Sigmoid colon (tissue), 7 donors: ENCODE data around the gene RAB37. TPM values are rescaled to one million over a fixed set of nuclear protein-coding genes. Genes with fewer than 3 reads are reported as not detected.

ENCODE experiments used
- DNase-seq: peaks from one replicate; pipeline ENCODE4 v3.0.0-alpha.2; 2019
- H3K27ac ChIP-seq, 4 donors: fragments of 200-600 bp; sonication (generic); one replicate each; pipeline ENCODE4 v1.5.1; 2016 to 2019; ENCODE audit warnings: mild to moderate bottlenecking in 1 of 4
- H3K27me3 ChIP-seq, 3 donors: fragments of 200-600 bp; sonication (generic); one replicate each; pipeline ENCODE4 v1.5.1; 2019; ENCODE audit warnings: mild to moderate bottlenecking in 1 of 3
- H3K36me3 ChIP-seq, 4 donors: fragments of 200-600 bp; sonication (generic); one replicate each; pipeline ENCODE4 v1.5.1; 2016 to 2019
- H3K4me1 ChIP-seq, 4 donors: fragments of 200-600 bp; sonication (generic); one replicate each; pipeline ENCODE4 v1.5.1; 2017 to 2019
- H3K4me3 ChIP-seq, 4 donors: fragments of 200-600 bp; sonication (generic); one replicate each; pipeline ENCODE4 v1.5.1; 2017 to 2019; ENCODE audit warnings: mild to moderate bottlenecking in 2 of 4, moderate library complexity in 1 of 4
- H3K9me3 ChIP-seq, 4 donors: fragments of 200-600 bp in 3 of 4; sonication (generic) in 3 of 4; one replicate each; pipeline versions ENCODE4 v1.5.1 to v1.6.1; 2013 to 2019
- CTCF ChIP-seq, 4 experiments: fragments of 450-650 bp in 3 of 4; fragments of 200-600 bp in 1 of 4; IDR thresholded peaks; one replicate each; pipeline ENCODE4 v1.5.1; 2016 to 2019; ENCODE audit warnings: antibody characterized with exemption in 4 of 4, mild to moderate bottlenecking in 3 of 4, moderate library complexity in 2 of 4
- EP300 ChIP-seq, 4 donors: sonication (generic); formaldehyde crosslinking; IDR thresholded peaks; one replicate each; pipeline ENCODE4 v1.6.1; 2017; ENCODE audit warnings: antibody characterized with exemption in 4 of 4
- POLR2A ChIP-seq, 2 donors: fragments of 450-650 bp; IDR thresholded peaks; one replicate each; pipeline ENCODE4 v1.6.1; 2016; ENCODE audit warnings: antibody characterized with exemption in 2 of 2, mild to moderate bottlenecking in 2 of 2, moderate library complexity in 2 of 2
- POLR2AphosphoS5 ChIP-seq, 4 donors: sonication (generic); formaldehyde crosslinking; IDR thresholded peaks; one replicate each; pipeline ENCODE4 v1.6.1; 2017; ENCODE audit warnings: antibody characterized with exemption in 4 of 4
- WGBS, 2 donors: extraction: QIAGEN DNeasy Blood & Tissue Kit; methylation state at CpG; one replicate each; pipeline ENCODE4 v1.1.7; 2013; 5-methylcytosine and 5-hydroxymethylcytosine counted together
- intact Hi-C: fragments of 100-400 bp; cut with DNase I; formaldehyde crosslinking; loops from one replicate; pipeline ENCODE4 v1.15.1; 2023
- polyA plus RNA-seq, 3 donors: library from polyadenylated mRNA; stranded (reverse); fragments of 200-250 nt; gene quantifications; one replicate each; pipeline ENCODE4 v1.2.3, GENCODE V29; 2013
- total RNA-seq, 4 donors: library from RNA; depleted of rRNA; stranded (reverse); fragments of >200 nt; gene quantifications; one replicate each; pipeline ENCODE4 v1.1.0, GENCODE V29; 2016
- donor health status: healthy with polysubstance abuse.
- donor health status: Bipolar disorder and iron deficiency.
- donor health status: healthy.

RAB37 gene
- total and polyA plus RNA-seq, 7 donors, result 0.54 to 28.8 (median 4.1) TPM

GRCh38 chr17:74795327-74796020 is 58.4 kb downstream of the RAB37 start:
- no peak overlapping the region for H3K4me3 ChIP-seq
- peaks cover 0 to 87% (median 27%) of the 10 kb centered on the region in 4 donors for H3K36me3 ChIP-seq
- H3K27me3 ChIP-seq, result no peaks in the 10 kb centered on the region
- H3K4me1 ChIP-seq, result peaks cover 0 to 6% (median 0%) of the 10 kb centered on the region in 4 donors
- intact Hi-C loops, result no loop called here
- no peak for DNase-seq
- no peak for TF ChIP-seq CTCF (IDR thresholded peaks at IDR 0.05)
- no peak for TF ChIP-seq POLR2A (IDR thresholded peaks at IDR 0.05)
- no peak for TF ChIP-seq EP300 (IDR thresholded peaks at IDR 0.05)
- no peak for TF ChIP-seq POLR2AphosphoS5 (IDR thresholded peaks at IDR 0.05)
- no peak overlapping the region for H3K27ac ChIP-seq
- WGBS, 2 donors, result 94 to 95% methylated on average over 18 of the region's 18 CpGs
- H3K9me3 ChIP-seq, result no peaks in the 10 kb centered on the region

GRCh38 chr17:74796211-74796610 is 59.2 kb downstream of the RAB37 start:
- 91 to 93% methylated on average over 4 of the region's 4 CpGs for WGBS, 2 donors
- H3K36me3 ChIP-seq, result peaks cover 0 to 88% (median 24%) of the 10 kb centered on the region in 4 donors
- TF ChIP-seq POLR2A (IDR thresholded peaks at IDR 0.05), result no peak
- no peak for TF ChIP-seq POLR2AphosphoS5 (IDR thresholded peaks at IDR 0.05)
- no peak for TF ChIP-seq CTCF (IDR thresholded peaks at IDR 0.05)
- no peak for TF ChIP-seq EP300 (IDR thresholded peaks at IDR 0.05)

GRCh38 chr17:74796866-74797265 is 59.8 kb downstream of the RAB37 start:
- TF ChIP-seq EP300 (IDR thresholded peaks at IDR 0.05), result no peak
- TF ChIP-seq POLR2A (IDR thresholded peaks at IDR 0.05), result no peak
- no peak for TF ChIP-seq CTCF (IDR thresholded peaks at IDR 0.05)
- no peak for TF ChIP-seq POLR2AphosphoS5 (IDR thresholded peaks at IDR 0.05)
- H3K4me1 ChIP-seq, result no peaks in the 10 kb centered on the region
- H3K36me3 ChIP-seq, result peaks cover 0 to 90% (median 24%) of the 10 kb centered on the region in 4 donors
- WGBS, 2 donors, result 92 to 93% methylated on average over 6 of the region's 6 CpGs
- no peak for DNase-seq
- no peak overlapping the region for H3K27ac ChIP-seq
- no peaks in the 10 kb centered on the region for H3K9me3 ChIP-seq
- no peak overlapping the region for H3K4me3 ChIP-seq
- intact Hi-C loops, result no loop called here
- H3K27me3 ChIP-seq, result no peaks in the 10 kb centered on the region

More at GRCh38 chr17:74796211-74796610, 59.2 kb downstream of the RAB37 start:
- H3K27ac ChIP-seq, result no peak overlapping the region
- no peaks in the 10 kb centered on the region for H3K27me3 ChIP-seq
- DNase-seq, result no peak
- H3K4me1 ChIP-seq, result peaks cover 0 to 2% (median 0%) of the 10 kb centered on the region in 4 donors
- H3K9me3 ChIP-seq, result no peaks in the 10 kb centered on the region
- intact Hi-C loops, result no loop called here
- no peak overlapping the region for H3K4me3 ChIP-seq

Other genes starting within 250 kb of the RAB37 start
- gene CD300LB, start 205.8 kb upstream of the RAB37 start, total RNA-seq, result 1 to 10 TPM in 1 of 4 donors, under 1 TPM in 2, not detected in 1; 0.33 to 1.1 (median 0.55) TPM
- gene CD300LB, start 205.8 kb upstream of the RAB37 start, polyA plus RNA-seq, result under 1 TPM; 0.38 to 0.60 (median 0.46) TPM
- 1 to 10 TPM in 1 of 4 donors, under 1 TPM in 2, not detected in 1; 0.36 to 3.3 (median 0.83) TPM for gene CD300C, start 191.1 kb upstream of the RAB37 start, total RNA-seq
- 1 to 10 TPM in 2 of 3 donors, not detected in 1; 1.1 to 1.2 TPM for gene CD300C, start 191.1 kb upstream of the RAB37 start, polyA plus RNA-seq
- not detected for gene CD300H, start 169.7 kb upstream of the RAB37 start, total RNA-seq
- under 1 TPM in 1 of 3 donors, not detected in 2; 0.20 TPM for gene CD300H, start 169.7 kb upstream of the RAB37 start, polyA plus RNA-seq
- gene CD300LD, start 145.0 kb upstream of the RAB37 start, total RNA-seq, result not detected
- gene CD300LD, start 145.0 kb upstream of the RAB37 start, polyA plus RNA-seq, result not detected
- gene CD300E, start 113.5 kb upstream of the RAB37 start, total RNA-seq, result 1 to 10 TPM in 1 of 4 donors, under 1 TPM in 3; 0.28 to 2.4 (median 0.69) TPM
- gene CD300E, start 113.5 kb upstream of the RAB37 start, polyA plus RNA-seq, result under 1 TPM in 2 of 3 donors, not detected in 1; under 0.01 to 0.92 TPM
- under 1 TPM in 1 of 4 donors, not detected in 3; 0.27 TPM for gene CD300LF, start 24.3 kb upstream of the RAB37 start, total RNA-seq
- 1 to 10 TPM; 1.8 to 8.3 (median 4.8) TPM for gene CD300LF, start 24.3 kb upstream of the RAB37 start, polyA plus RNA-seq
- gene NHERF1, start 11.4 kb downstream of the RAB37 start, total RNA-seq, result 10 to 100 TPM in 1 of 4 donors, 1 to 10 TPM in 3; 6.6 to 12.5 (median 7.3) TPM
- 100 to 1,000 TPM; 122 to 420 (median 194) TPM for gene NHERF1, start 11.4 kb downstream of the RAB37 start, polyA plus RNA-seq
- gene NAT9, start 39.1 kb downstream of the RAB37 start, total RNA-seq, result 10 to 100 TPM; 14.3 to 29.9 (median 21.7) TPM
- gene NAT9, start 39.1 kb downstream of the RAB37 start, polyA plus RNA-seq, result 10 to 100 TPM; 11.3 to 36.4 (median 14.4) TPM
- gene GRIN2C, start 122.6 kb downstream of the RAB37 start, total RNA-seq, result under 1 TPM in 1 of 4 donors, not detected in 3; 0.49 TPM
- under 1 TPM in 1 of 3 donors, not detected in 2; 0.22 TPM for gene GRIN2C, start 122.6 kb downstream of the RAB37 start, polyA plus RNA-seq
- 1 to 10 TPM; 3.0 to 8.6 (median 7.1) TPM for gene FDXR, start 135.7 kb downstream of the RAB37 start, total RNA-seq
- gene FDXR, start 135.7 kb downstream of the RAB37 start, polyA plus RNA-seq, result 10 to 100 TPM; 10.8 to 26.9 (median 14.6) TPM
- not detected for gene FADS6, start 156.4 kb downstream of the RAB37 start, total RNA-seq
- 1 to 10 TPM in 2 of 3 donors, under 1 TPM in 1; 0.06 to 1.8 (median 1.6) TPM for gene FADS6, start 156.4 kb downstream of the RAB37 start, polyA plus RNA-seq
- gene USH1G, start 186.0 kb downstream of the RAB37 start, total RNA-seq, result not detected
- gene USH1G, start 186.0 kb downstream of the RAB37 start, polyA plus RNA-seq, result under 1 TPM in 1 of 3 donors, not detected in 2; 0.09 TPM
- gene OTOP2, start 187.0 kb downstream of the RAB37 start, total RNA-seq, result under 1 TPM in 2 of 4 donors, not detected in 2; 0.36 to 0.55 TPM
- gene OTOP2, start 187.0 kb downstream of the RAB37 start, polyA plus RNA-seq, result 10 to 100 TPM in 1 of 3 donors, 1 to 10 TPM in 2; 4.8 to 21.0 (median 9.5) TPM
- not detected for gene OTOP3, start 198.6 kb downstream of the RAB37 start, total RNA-seq
- gene OTOP3, start 198.6 kb downstream of the RAB37 start, polyA plus RNA-seq, result 1 to 10 TPM in 1 of 3 donors, under 1 TPM in 2; 0.28 to 1.8 (median 0.60) TPM
- 10 to 100 TPM in 1 of 4 donors, 1 to 10 TPM in 3; 7.1 to 21.6 (median 8.3) TPM for gene HID1, start 235.5 kb downstream of the RAB37 start, total RNA-seq
- 10 to 100 TPM; 23.4 to 34.8 (median 33.8) TPM for gene HID1, start 235.5 kb downstream of the RAB37 start, polyA plus RNA-seq